NCI-H1048 (cell line): ENCODE results near the gene CAMK2B.
A peak's percentile ranks its signal among the peaks of the same experiment; 100 is the strongest.
"Not testable (repeated sequence)": the region's sequence is repeated elsewhere in the genome, so short reads cannot be mapped to it uniquely, and the experiment has no call there.

Experiments
- DNase-seq: peaks from one replicate; lab custom pipeline; 2025; lab: John Stamatoyannopoulos, UW

Gene CAMK2B

GRCh38 chr7:44189286-44189992 is 136.0 kb downstream of the CAMK2B start, which contains the start of gene GCK:
GCK (minus strand) TSS chr7:44189439; CDS start chr7:44188953, 486 bp downstream.
- no peak for DNase-seq

DNA sequence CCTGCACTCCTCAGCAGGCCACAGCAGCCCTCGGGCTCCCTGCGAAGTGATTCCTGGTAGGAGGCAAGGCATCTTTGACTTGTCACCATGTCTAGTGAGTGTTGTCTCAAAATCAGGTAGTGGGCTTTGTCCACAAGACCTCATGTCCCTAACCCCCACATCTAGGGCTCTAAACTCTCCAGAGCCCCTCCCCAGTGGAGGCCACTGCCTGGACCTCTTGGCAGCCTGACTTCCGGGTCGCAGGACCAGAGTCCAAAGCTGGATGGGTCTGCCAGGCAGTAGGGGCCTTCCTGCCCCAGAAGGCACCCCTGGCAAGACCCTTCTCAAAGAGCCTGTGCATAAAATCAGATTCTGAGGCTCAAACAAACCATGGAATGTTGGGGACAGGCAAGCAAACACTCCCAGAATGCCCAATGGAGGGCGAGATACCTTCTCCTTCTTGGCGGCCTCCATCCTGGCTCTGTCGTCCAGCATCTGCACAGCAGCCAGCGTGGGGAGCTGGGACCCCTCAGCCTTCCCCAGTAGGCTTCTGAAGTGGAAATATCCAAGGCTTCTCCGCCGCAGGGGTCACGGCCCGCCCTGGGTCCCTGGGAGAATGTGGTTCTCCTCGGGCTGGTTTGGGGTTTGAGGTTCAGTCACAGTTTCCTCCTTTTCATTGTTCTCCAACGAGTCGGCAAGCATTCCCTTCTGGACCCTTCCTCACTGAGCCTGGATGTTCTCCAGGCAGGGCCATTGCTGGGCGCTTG is 136.7 kb downstream of the CAMK2B start:
- no peak for DNase-seq

- no peak for DNase-seq
Observed at GRCh38 chr7:44187636-44188416, 137.6 kb downstream of the CAMK2B start.

DNA sequence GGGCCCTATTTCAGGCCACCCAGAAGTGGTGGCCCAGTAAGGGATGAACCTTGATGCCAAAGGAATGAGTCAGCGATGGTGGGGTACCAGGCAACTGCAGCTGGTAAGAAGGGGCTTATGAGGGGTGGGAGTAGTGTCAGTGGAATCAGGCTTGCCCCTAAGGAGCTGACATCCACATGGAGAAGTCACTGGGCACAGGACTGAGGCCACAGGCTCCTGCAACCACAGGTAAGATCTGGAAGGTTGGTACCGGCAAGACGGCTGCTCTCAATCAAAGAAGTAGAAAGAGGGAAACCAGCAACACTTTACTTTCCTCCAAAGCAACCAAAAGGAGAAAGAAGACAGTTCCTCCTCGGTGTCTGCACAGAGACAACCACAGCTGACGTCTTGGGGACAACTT is 138.7 kb downstream of the CAMK2B start:
- DNase-seq: no peak

DNA sequence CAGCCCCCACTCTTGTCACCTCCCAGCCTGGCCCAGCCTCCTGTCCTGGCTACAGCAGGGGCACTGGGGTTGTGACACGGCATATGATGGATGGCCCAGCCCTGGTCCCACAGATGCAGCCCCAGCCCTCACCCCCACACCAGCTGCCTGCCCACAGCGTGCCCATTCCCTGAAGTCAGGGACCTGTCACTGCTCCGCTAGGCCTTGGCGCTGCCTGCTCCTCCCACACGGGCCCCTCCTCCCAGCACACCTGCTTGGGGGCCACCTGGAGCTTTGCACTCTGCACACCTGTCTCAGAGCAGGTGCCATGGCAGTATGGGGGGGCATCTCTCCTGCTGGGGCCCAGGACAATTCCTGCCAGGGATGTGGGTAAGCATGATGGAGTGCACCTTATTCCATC is 139.7 kb downstream of the CAMK2B start:
- DNase-seq: no peak

GRCh38 chr7:44184873-44185446 is 140.4 kb downstream of the CAMK2B start:
- no peak for DNase-seq

GRCh38 chr7:44184206-44184872 is 141.1 kb downstream of the CAMK2B start:
- DNase-seq: no peak

DNA sequence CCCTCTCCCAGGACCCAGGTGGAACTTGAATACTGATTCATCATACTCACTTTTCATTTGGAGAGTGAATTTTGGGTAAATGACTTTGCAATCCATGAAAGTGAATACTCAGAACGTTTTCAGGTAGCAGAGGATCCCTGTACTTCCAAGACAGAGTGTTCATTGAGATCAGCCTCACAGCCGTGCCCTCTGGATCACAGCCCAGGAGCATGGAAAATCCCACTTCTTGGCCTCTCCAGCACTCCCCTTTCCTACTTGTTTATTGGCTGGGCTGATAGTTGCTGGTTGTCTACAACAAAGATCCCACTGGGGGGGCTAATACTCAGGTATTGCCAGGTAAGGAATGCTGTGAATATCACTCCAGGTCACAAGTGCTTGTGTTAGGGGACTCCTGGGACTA is 142.0 kb downstream of the CAMK2B start:
- peak; percentile 17 for DNase-seq

DNA sequence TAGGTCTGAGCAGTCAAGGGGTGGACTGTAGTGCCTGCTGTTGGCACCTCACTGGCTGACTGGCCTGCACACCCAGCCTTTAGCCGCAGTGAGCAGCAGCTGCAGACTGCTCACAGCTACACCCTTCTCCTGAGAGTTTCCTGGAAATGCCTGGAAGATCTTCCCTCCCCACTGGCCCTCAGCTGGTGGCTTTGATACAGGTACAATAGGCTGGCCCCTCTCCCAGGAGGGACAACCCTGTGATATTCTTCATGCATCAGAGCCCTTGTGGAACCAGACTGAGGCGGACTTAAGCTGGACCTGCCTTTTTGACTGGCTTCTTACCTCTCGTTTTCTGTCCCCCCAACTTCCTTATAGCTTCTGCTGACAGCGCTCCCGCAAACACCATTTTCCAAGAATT is 142.6 kb downstream of the CAMK2B start:
- no peak for DNase-seq

DNA sequence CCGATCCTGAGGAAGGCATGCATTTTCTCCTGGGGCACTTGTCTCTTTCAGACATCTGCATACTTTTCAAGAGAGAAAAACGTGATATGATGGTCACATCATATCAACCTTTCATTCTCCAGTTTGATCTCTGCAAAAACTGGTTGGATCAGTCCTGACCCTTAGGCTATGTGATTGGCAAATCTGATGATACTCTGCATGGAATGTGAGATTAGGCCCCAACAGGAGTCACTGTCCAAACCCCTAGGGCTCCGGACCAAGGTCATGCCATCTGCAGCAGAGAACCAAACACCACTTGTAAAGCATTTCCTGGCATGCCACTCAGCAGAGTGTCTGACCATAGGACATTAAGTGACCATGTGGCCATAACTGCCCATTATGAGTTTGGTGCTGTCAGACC is 144.8 kb downstream of the CAMK2B start:
- no peak for DNase-seq

DNA sequence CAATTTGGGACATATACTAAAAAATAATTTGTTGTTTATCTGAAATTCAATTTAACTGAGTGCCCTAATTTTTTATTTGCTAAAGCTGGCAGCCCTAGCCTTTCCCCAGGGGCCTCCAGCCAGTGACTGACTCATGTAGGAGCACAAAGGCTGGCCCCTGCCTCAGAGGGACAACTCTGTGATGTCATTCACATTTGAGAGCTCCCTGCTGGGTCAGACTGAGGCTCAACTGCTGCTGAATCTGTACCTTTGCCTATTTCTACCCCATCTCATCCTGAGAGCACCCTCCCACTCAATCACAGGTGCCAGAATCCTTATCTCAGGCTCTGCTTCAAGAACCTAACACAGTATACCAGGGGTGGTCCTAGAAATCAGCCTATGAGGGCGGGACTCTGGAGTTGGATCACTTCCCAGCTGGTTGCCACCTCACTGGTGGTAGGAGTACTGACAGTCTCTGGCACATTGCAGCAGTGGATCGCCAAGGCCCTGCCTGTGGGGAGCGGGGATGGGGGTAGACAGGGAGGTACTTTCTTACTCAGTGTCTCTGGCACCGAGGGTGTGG is 147.7 kb downstream of the CAMK2B start:
- DNase-seq: no peak

GRCh38 chr7:44176486-44176885 is 148.9 kb downstream of the CAMK2B start:
- DNase-seq: no peak

DNA sequence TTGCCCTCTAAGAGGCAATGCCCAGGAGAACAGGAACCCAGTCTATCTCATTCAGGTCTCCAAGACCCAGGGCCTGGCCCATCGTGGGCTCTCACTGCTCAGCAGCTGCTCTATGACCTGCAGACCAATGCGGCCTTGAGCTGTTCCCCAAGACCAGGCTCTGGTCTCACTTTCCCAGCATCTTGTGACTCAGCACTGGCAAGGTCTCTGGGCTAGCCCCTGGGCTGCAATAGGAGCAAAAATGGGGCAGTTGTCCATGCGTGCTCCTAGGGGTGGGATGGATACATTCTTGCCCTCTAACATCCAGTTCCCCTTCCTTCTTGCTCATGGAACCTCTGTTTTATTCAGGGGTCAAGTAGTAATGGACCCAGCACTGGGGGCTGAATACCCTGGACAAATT is 149.7 kb downstream of the CAMK2B start:
- no peak for DNase-seq

DNA sequence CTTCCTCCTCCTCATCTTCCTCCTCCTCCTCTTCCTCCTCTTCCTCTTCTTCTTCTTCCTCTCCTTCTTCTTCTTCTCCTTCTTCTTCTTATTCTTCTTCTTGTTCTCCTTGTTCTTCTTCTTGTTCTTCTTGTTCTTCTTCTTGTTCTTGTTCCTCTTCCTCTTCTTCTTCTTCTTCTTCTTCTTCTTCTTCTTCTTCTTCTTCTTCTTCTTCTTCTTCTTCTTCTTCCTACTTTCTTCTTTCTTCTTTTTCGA is 150.8 kb downstream of the CAMK2B start:
- DNase-seq: not testable (repeated sequence)

GRCh38 chr7:44173911-44174693 is 151.3 kb downstream of the CAMK2B start:
- DNase-seq: no peak

DNA sequence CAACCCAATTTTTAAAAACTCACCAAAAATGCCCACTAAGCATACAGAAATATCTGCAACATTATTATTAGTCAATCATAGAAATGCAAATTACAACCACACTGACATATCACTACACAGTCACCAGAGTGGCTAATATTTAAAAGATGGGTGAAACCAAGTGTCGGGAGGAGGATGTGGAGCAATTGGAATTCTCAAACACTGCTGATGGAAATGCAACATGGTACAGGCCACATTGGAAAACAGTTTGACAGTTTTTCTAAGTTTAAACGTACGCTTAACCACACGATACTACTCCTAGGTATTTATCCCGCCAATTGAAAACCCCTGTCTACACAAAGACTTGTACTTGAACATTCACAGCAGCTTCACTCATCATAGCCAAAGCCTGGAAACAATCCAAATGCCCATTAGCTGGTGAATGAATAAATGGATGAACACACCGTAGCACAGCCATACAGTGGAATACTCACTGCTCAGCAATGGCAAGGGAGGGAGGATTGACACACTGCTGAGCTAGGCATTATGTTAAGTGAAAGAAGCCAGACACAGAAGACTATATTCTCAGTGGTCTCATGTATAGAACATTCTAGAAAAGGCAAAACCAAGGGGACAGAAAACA is 152.5 kb downstream of the CAMK2B start:
- DNase-seq: no peak

DNA sequence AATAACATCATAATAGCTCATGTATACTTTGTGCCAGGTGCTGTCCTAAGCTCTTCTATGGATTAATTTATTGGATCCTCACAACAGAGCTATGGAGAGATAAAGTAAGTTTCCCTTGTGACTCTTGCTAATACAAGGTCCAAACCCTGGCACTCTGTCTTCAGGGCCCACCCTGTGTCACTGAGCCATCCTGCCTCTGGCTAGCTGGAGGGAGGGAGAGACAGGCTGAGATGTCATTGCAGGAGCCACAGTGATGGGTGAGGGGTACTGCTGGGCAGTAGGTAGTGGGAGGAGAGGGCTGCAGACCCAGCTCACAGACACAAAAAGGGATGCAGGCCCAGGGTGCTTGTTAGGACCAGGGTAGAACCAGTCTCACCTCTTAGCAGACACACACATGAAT is 153.0 kb downstream of the CAMK2B start:
- DNase-seq: no peak

DNA sequence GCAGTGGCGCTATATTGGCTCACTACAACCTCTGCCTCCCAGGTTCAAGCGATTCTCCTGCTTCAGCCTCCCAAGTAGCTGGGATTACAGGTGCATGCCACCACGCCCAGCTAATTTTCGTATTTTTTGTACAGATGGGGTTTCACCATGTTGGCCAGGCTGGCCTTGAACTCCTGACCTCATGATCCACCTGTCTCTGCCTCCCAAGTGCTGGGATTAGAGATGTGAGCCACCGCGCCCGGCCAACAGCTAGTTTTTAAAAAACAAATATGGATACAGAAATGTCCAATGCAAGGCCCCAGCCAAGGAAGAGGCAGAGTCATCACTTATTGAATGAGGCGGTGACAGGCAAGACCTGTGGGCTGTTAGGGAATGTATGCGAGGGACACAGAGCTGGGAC is 153.5 kb downstream of the CAMK2B start:
- DNase-seq: not testable (repeated sequence)

- no peak for DNase-seq
Observed at GRCh38 chr7:44167920-44168319, 157.5 kb downstream of the CAMK2B start.
